ENCODE results near the gene RRBP1. TPM values are rescaled to one million over a fixed set of nuclear protein-coding genes. Genes with fewer than 3 reads are reported as not detected.

The RRBP1 gene
- polyA plus RNA-seq, 1 donor from 2014 or later: 6.1 TPM

DNA sequence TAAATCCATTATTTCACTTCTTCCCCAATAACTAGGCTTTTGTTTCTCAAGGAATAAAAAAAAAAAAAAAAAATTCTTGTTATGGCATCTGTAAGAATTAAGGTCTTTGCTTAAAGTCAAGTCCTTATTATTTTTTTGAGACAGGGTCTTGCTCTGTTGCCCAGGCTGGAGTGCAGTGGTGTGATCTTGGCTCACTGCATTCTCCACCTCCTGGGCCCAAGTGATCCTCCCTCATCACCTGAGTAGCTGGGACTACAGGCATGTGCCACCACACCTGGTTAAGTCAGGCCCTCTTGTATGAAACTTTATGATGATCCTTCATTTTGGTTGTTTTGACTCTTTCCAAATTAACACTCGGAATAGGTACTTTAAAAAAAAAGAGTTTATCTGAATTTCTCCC is 94.9 kb downstream of the RRBP1 start:
- H3K4me3 Mint-ChIP-seq: no peak overlapping the region
- peaks cover 0 to 3% (median 2%) of the 10 kb centered on the region in 3 donors for H3K4me1 Mint-ChIP-seq
- peaks cover 3% of the 10 kb centered on the region for H3K36me3 Mint-ChIP-seq
- H3K27ac Mint-ChIP-seq: no peak overlapping the region
- H3K9me3 Mint-ChIP-seq: no peaks in the 10 kb centered on the region
- H3K27me3 Mint-ChIP-seq: no peaks in the 10 kb centered on the region

DNA sequence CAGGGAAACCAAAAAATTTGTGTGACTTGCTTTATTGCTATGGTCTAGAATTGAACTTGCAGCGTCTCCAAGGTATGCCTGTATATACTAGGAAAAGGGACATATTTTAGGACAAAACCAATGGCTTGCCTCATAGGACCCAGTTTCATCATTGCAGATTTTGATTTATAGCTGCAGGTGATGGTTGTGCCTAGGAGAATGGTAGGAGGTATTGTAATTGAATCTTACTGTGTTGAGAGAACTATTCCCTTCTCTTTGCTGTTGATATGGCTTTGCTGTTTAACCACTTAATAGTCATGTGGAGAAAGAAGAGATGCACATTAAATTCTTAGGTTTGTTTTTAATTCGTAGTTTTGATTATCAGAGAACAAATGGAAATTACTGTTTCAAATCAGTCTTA is 95.8 kb downstream of the RRBP1 start:
- no peak overlapping the region for H3K27ac Mint-ChIP-seq
- peaks cover 0 to 3% (median 2%) of the 10 kb centered on the region in 3 donors for H3K4me1 Mint-ChIP-seq
- no peaks in the 10 kb centered on the region for H3K9me3 Mint-ChIP-seq
- H3K4me3 Mint-ChIP-seq: no peak overlapping the region
- no peaks in the 10 kb centered on the region for H3K27me3 Mint-ChIP-seq
- H3K36me3 Mint-ChIP-seq: peaks cover 5% of the 10 kb centered on the region

DNA sequence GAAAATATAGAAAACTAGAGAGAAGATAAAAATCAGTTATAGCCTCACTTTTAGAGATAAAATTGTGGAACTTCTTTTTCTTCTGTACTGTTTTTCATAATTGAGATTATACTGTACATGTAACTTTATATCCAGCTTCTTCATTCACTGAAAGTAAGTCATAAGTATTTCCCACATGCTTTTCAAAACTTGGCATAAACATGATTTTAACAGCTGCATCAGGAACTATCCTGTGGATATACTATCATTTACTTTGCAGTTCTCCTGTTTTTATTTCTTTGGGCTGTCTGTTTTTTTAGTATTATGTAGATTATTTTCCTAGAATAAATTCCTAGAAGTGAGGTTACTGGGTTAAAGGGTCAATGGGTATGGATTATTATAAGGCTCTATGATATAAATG is 97.4 kb downstream of the RRBP1 start:
- peaks cover 0 to 2% (median 2%) of the 10 kb centered on the region in 3 donors for H3K4me1 Mint-ChIP-seq
- peaks cover 5% of the 10 kb centered on the region for H3K36me3 Mint-ChIP-seq
- peak overlapping the region in 1 of 3 donors; percentile 28 for H3K27ac Mint-ChIP-seq
- no peaks in the 10 kb centered on the region for H3K27me3 Mint-ChIP-seq
- no peaks in the 10 kb centered on the region for H3K9me3 Mint-ChIP-seq
- no peak overlapping the region for H3K4me3 Mint-ChIP-seq

DNA sequence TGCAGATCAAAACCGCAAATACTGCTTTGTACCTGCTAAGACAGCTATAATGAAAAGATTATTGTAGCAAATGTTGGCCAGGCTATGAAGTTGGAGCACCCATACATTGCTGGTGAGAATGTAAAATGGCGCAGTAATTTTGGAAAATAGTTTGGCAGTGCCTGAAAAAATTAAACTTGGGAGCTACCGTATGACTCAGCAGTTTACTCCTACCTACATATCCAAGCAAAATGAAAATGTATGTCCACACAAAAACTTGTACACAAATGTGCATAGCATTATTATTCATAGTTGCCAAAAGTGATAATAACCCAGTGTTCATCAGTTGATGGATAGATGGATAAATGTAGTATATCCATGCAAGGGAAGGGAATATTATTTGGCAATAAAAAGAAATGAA is 98.9 kb downstream of the RRBP1 start:
- Mint-ChIP-seq H3K4me3 (no peak overlapping the region), H3K4me1 (peaks cover 0 to 2% (median 2%) of the 10 kb centered on the region in 3 donors), H3K36me3 (peaks cover 2% of the 10 kb centered on the region), H3K27me3 (no peaks in the 10 kb centered on the region), H3K27ac (no peak overlapping the region), H3K9me3 (no peaks in the 10 kb centered on the region)

DNA sequence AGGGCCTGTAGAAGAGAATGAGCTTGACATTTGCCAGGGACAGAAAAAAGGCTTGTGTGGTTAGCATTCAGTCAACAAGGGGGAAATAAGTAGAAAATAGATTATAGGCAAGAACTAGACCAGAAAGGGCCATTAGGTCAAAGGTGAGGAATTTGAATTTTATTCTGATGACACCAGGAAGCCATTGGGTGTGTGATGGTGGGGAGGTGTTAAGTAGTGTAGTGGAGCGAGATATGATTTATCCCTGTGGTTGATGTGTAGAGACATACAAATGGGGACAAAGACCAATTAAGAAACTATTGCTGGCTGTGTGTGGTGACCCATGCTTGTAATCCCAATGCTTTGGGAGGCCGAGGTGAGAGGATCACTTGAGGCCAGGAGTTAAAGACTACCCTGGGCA is 101.1 kb downstream of the RRBP1 start:
- H3K4me3 Mint-ChIP-seq: no peak overlapping the region
- peaks cover 2% of the 10 kb centered on the region for H3K36me3 Mint-ChIP-seq
- no peaks in the 10 kb centered on the region for H3K9me3 Mint-ChIP-seq
- H3K27me3 Mint-ChIP-seq: no peaks in the 10 kb centered on the region
- H3K4me1 Mint-ChIP-seq: peaks cover 0 to 2% (median 2%) of the 10 kb centered on the region in 3 donors
- peak overlapping the region in 1 of 3 donors; percentile 47 for H3K27ac Mint-ChIP-seq

DNA sequence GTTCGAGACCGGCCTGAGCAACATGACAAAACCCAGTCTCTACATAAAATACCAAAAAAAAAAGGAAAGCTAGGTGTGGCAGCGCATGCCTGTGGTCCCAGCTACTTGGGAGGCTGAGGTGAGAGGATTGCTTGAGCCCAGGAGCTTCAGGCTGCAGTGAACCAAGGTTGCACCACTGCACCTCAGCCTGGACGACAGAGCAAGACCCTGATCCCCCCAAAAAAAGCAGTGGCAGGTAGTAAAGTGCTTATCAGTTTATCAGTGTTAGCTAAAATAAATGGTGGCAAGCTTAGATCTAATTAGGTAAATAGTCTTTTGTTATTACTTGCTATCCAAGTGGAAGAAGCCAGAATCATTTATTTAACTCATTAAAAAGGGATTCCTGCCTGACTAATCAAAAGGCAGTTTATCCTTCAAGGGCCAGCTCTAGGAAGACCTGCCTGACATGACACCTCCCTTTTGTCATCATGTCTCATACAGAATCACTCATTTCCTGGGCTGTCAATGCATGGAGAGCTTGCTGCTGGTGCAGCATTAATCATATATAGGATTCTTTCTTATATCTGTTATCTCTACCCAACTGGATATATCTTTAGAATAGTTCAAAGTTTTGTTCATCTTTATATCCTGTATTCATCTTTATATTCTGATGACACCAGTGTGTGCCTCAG is 102.5 kb downstream of the RRBP1 start:
- Mint-ChIP-seq H3K4me3 (no peak overlapping the region), H3K9me3 (no peaks in the 10 kb centered on the region), H3K36me3 (peaks cover 4% of the 10 kb centered on the region), H3K27ac (no peak overlapping the region), H3K27me3 (no peaks in the 10 kb centered on the region), H3K4me1 (peaks cover 0 to 2% (median 0%) of the 10 kb centered on the region in 3 donors)

DNA sequence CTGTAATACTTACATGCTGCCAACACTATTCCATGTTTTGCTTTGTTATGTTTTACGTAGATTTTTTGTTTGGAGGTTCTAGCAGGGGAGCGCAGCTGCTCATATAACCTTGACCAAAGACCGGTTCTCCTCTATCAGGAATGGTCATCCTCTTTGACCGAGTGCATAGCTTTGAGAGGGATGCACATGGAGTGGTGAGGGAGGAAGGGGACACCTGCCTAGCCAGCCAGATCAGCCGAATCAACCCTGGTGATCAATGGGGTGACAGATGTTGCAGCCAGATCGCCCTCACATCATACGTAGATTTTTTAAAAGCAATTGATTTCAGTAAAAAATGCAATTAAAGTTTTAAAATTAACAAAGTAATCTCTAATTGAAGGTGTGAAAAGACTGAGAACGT is 105.8 kb downstream of the RRBP1 start:
- Mint-ChIP-seq H3K4me3 (no peak overlapping the region), H3K36me3 (peaks cover 2% of the 10 kb centered on the region), H3K4me1 (peaks cover under 1 to 10% (median 5%) of the 10 kb centered on the region in 3 donors), H3K27me3 (peaks cover 2% of the 10 kb centered on the region), H3K27ac (peak overlapping the region in 1 of 3 donors; percentile 2), H3K9me3 (no peaks in the 10 kb centered on the region)

DNA sequence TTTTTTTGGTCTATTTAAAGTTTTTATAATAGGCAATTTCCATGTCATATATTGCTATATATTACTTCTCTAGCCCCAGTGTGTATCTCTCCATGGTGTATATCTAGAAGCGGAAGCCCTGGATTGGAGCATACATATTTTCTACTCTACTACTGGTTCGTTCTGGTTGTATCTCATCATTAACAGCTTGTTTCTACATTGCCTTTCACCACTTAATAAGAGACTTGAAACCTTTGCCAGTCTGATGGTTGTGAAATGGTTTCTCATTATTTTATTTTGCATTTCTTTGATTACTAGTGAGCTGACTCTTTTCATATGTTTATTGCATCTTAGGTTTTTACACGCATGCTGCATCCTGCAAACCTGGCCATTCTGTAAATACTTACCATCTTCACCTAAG is 108.6 kb downstream of the RRBP1 start:
- H3K9me3 Mint-ChIP-seq: no peaks in the 10 kb centered on the region
- H3K4me1 Mint-ChIP-seq: peaks cover 6 to 15% (median 6%) of the 10 kb centered on the region in 3 donors
- peak overlapping the region in 1 of 4 donors; percentile 3 for H3K4me3 Mint-ChIP-seq
- peaks cover 2% of the 10 kb centered on the region for H3K27me3 Mint-ChIP-seq
- peaks cover 2% of the 10 kb centered on the region for H3K36me3 Mint-ChIP-seq
- H3K27ac Mint-ChIP-seq: no peak overlapping the region

DNA sequence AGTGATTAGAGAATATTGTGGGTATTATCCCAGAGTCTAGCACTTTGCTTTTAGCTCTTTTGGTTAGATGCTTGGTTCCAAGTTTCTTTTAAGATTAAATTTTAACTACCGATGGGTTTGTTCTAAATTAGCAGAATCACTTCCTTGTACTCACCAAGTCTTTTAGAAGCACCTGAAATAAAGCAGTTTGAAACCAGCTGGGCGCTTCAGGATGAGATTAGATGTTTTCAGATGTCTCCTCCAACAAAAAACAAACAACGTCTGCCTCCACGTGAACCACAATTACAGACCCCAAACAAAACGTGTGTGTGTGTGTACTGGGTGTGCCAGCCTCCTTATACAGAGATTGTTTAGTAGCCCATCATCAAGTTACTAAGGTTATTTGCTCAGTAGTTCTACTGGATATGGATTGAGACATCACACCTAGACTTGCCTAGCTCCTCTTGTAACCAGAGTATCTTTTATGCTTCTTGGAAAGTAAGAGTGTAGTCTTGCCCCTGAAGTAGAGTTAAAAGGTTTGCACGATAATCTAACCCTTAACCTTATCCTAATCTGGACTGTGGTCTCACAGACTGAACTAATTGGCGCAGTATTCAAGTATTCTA is 109.9 kb downstream of the RRBP1 start:
- Mint-ChIP-seq H3K4me1 (peaks cover 6 to 16% (median 6%) of the 10 kb centered on the region in 3 donors), H3K27ac (peak overlapping the region in 1 of 3 donors; percentile 64), H3K36me3 (peaks cover 2% of the 10 kb centered on the region), H3K9me3 (no peaks in the 10 kb centered on the region), H3K27me3 (peaks cover 6% of the 10 kb centered on the region), H3K4me3 (peak overlapping the region in 1 of 4 donors; percentile 99)

DNA sequence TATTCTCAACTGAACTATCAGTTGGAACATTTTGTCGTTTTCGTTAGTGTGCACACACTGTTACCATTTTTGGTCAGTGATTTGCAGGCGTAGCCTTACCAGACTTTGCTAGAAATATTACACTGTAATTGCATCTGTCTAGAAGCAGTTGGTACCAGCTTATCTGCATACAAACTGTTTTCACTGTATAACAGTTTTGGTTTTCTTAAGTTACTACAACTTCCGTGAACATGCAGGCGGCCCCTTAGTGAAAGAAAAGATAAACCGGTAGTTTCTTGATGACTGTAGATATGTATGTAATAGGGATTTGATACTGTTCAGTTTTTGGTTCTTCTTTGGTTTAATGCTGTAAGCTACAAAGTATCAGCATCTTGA is 110.9 kb downstream of the RRBP1 start:
- Mint-ChIP-seq H3K4me1 (peaks cover 6 to 16% (median 6%) of the 10 kb centered on the region in 3 donors), H3K27me3 (peaks cover 6% of the 10 kb centered on the region), H3K27ac (peak overlapping the region; percentile 65 to 88 (median 87)), H3K9me3 (peaks cover 0 to 5% (median 2%) of the 10 kb centered on the region in 3 donors), H3K4me3 (peak overlapping the region; percentile 90 to 99 (median 92)), H3K36me3 (peaks cover 2% of the 10 kb centered on the region)

DNA sequence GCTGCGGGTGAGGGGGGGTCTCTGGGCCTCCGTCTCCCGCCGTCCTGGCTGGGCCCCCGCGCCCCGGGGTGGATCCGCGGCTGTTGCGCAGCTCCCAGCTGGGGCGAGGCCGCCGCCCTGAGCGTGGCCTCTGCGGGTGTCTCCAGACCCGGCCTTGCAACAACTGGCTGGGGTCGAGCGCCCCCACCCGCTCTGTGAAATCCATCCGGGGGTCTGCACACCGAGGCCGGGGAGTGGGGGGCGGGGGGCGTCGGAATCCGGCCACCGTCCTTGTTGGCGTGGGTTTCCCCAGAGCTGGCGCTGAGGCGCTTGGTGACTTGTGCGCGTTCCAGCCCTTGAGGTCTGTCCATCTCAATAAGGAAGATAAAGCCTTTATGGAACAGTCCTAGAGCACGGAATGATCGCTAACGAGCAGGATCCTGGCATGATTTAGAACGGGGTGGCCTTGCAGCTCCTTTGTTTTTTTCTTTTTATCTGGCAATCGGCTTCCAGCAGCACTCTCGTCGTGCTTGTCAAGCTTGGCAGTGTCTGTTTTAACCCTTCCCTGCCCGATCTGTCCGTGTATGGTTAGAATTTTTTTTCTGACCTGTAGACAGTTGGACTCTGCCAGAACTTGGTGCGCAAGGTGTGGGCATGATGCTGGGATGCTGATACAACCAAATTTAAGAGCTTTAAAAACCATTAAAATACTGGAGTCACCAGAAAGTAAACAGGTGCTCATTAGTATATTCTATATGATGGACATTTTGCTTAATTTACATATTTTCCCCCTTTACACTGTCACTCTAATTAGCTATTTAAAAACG is 111.5 kb downstream of the RRBP1 start:
- Mint-ChIP-seq H3K4me1 (peaks cover 6 to 16% (median 6%) of the 10 kb centered on the region in 3 donors), H3K36me3 (no peaks in the 10 kb centered on the region), H3K27me3 (peaks cover 6% of the 10 kb centered on the region), H3K27ac (peak overlapping the region; percentile 65 to 88 (median 87)), H3K4me3 (peak overlapping the region; percentile 90 to 99 (median 92)), H3K9me3 (peaks cover 0 to 6% (median 4%) of the 10 kb centered on the region in 3 donors)

DNA sequence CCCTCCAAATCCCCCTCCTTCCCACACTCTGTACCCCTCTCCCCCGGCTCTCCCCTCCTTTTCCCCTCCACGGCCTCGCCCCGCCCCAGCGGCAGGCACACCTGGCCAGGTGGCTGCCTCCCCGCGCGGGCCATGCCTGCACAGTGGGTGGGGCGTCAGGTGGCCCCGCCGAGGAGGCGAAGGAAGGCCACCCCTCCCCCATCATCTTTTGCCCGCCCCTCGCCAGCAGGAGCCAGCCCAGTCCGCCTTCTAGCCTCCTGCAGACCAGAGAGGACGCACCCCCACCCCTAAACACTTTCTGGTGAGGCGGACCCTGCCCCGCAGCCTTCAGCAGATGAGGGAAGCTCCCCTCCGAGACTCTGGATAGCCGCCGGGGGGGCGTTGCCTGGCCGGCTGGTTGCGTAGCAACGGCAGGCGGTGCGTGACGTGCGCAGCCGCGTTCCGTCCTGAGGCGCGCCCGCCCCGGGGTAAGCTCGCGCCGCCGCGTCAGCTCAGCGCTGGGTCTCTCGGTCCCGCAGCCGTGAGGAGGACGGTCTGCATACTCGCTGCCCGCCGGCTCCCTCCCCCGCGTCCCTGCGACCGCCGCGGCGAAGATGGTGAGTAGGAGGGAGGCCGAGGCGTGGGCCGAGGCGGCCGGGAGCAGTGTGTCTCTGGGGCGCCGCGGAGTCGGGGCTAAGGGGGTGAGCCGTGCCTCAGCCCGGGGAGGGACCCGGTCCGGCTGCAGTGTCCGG is 112.3 kb downstream of the RRBP1 start, which contains the start of gene DSTN:
Gene DSTN (plus strand): TSS at position 460 of the 731 bp plus-strand sequence. CDS start 134 bp downstream, at position 594.
- Mint-ChIP-seq H3K27ac (peak within 1 kb of the TSS; percentile 65 to 90 (median 87)), H3K4me3 (peak within 1 kb of the TSS; percentile 90 to 99 (median 97)), H3K27me3 (peaks cover 6% of the 10 kb centered on the region), H3K4me1 (peaks cover 6 to 16% (median 6%) of the 10 kb centered on the region in 3 donors), H3K36me3 (no peaks in the 10 kb centered on the region), H3K9me3 (peaks cover 0 to 6% (median 4%) of the 10 kb centered on the region in 3 donors)

DNA sequence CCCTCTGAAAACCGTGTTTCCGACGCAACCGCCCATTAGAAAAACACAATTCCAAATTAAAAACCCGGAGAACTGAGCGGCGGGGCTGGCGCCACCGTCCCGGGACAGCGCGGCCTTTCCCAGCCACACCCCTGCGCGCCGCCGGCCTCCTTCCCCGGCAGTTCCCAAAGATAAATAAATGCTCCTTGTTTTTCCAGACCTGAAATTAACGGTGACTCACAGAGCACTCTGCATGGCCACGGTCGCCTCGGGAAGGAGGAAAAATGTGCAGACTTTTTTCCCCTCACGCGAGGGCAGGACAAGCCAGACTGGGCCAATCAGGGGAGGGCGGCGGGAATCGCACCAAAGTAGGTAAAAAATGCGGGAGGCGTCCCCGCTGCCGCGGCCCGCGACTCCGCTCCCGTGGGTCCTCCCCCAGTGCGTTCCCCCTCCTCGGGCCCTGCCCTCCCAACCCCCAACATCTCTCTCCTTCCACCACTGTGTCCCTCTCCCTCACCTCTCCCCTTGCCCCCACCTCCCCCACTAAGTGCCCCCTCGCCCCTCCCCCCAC is 113.0 kb downstream of the RRBP1 start:
- peak overlapping the region in 2 of 3 donors; percentile 67 to 76 for H3K27ac Mint-ChIP-seq
- peaks cover 6 to 16% (median 6%) of the 10 kb centered on the region in 3 donors for H3K4me1 Mint-ChIP-seq
- no peaks in the 10 kb centered on the region for H3K36me3 Mint-ChIP-seq
- H3K27me3 Mint-ChIP-seq: peaks cover 6% of the 10 kb centered on the region
- H3K9me3 Mint-ChIP-seq: peaks cover 0 to 6% (median 4%) of the 10 kb centered on the region in 3 donors
- peak overlapping the region; percentile 53 to 84 (median 78) for H3K4me3 Mint-ChIP-seq

Measured in IgD-negative memory B cell (primary cell).